Activated B cell treated with CpG ODN at 0.5 μM for 24 hours (primary cell): ENCODE measurements around the gene ASTN2. TPM values are rescaled to one million over a fixed set of nuclear protein-coding genes. Genes with fewer than 3 reads are reported as not detected.

ENCODE experiments used
- ATAC-seq: fragments of 200-7000 bp; cut with Tn5 transposase; one replicate; pipeline ENCODE4 v1.10.0; 2021; ENCODE audit warnings: low read depth, mild to moderate bottlenecking, moderate library complexity
- CTCF ChIA-PET: fragments of 350-600 bp; sonication (Branson Sonifier 250); formaldehyde crosslinking; loops from one replicate; lab custom pipeline; 2021; ENCODE audit warnings: antibody characterized with exemption; lab: Charles Lee
- POLR2A ChIA-PET: fragments of 350-600 bp; sonication (Branson Sonifier 250); formaldehyde crosslinking; loops from one replicate; lab custom pipeline; 2021; ENCODE audit warnings: antibody characterized with exemption; lab: Charles Lee
- DNase-seq: peaks from one replicate; pipeline ENCODE4 v3.0.0; 2022
- H3K27ac Mint-ChIP-seq: one replicate; pipeline ENCODE4 v1.8.0; 2020; ENCODE audit warnings: mixed read lengths
- H3K27me3 Mint-ChIP-seq: one replicate; pipeline ENCODE4 v1.8.0; 2021; ENCODE audit warnings: mixed read lengths
- H3K36me3 Mint-ChIP-seq: one replicate; pipeline ENCODE4 v1.8.0; 2021; ENCODE audit warnings: low read depth, mixed read lengths
- H3K4me1 Mint-ChIP-seq: one replicate; pipeline ENCODE4 v1.8.0; 2021; ENCODE audit warnings: mixed read lengths
- H3K4me3 Mint-ChIP-seq: one replicate; pipeline ENCODE4 v1.8.0; 2020; ENCODE audit warnings: mild to moderate bottlenecking, mixed read lengths
- H3K9me3 Mint-ChIP-seq: one replicate; pipeline ENCODE4 v1.8.0; 2020; ENCODE audit warnings: mixed read lengths
- intact Hi-C: fragments of 100-400 bp; cut with micrococcal nuclease; formaldehyde crosslinking; loops from one replicate; pipeline ENCODE4 v1.15.1; 2024
- total RNA-seq: library from RNA; stranded (reverse); gene quantifications from 2 replicates; pipeline ENCODE4 v1.2.3, GENCODE V29; 2022
- TF ChIP-seq, protein P1 (sequence below): fragments of 200-600 bp; IDR thresholded peaks from one replicate; pipeline ENCODE4 v1.8.0; 2022; ENCODE audit warnings: antibody characterized with exemption, mild to moderate bottlenecking

The ASTN2 gene
- total RNA-seq, 1 donor from 2014 or later: 2.3 TPM

DNA sequence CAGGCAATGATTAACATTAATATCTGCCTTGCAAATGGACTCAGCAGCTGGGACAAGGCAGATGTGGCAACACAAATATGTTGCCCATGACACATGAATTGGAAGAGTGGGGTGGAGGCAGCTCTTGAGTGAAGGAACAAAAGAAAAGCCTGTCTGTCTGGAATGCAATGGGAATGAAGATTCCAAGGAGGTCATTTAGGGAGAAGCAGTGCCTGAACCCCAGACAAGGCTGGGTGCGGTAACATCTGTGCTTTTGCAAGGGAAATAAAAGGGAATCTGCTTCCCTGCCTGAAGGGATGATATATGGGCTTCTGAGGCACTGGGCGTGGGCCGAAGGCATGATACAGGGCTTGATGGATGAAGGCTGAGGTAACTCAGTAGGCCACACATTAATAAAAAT lies 821.9 kb downstream of the ASTN2 start:
- no peak overlapping the region for H3K27ac Mint-ChIP-seq
- TF ChIP-seq, protein P1, sequence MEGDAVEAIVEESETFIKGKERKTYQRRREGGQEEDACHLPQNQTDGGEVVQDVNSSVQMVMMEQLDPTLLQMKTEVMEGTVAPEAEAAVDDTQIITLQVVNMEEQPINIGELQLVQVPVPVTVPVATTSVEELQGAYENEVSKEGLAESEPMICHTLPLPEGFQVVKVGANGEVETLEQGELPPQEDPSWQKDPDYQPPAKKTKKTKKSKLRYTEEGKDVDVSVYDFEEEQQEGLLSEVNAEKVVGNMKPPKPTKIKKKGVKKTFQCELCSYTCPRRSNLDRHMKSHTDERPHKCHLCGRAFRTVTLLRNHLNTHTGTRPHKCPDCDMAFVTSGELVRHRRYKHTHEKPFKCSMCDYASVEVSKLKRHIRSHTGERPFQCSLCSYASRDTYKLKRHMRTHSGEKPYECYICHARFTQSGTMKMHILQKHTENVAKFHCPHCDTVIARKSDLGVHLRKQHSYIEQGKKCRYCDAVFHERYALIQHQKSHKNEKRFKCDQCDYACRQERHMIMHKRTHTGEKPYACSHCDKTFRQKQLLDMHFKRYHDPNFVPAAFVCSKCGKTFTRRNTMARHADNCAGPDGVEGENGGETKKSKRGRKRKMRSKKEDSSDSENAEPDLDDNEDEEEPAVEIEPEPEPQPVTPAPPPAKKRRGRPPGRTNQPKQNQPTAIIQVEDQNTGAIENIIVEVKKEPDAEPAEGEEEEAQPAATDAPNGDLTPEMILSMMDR: no peak
- intact Hi-C loops: no loop called here
- no peaks in the 10 kb centered on the region for H3K27me3 Mint-ChIP-seq
- ATAC-seq (no peak), DNase-seq (no peak)
- H3K36me3 Mint-ChIP-seq: peaks cover 11% of the 10 kb centered on the region
- H3K4me3 Mint-ChIP-seq: no peak overlapping the region
- POLR2A ChIA-PET: no interaction called here
- peaks cover 15% of the 10 kb centered on the region for H3K9me3 Mint-ChIP-seq
- CTCF ChIA-PET: no interaction called here
- no peaks in the 10 kb centered on the region for H3K4me1 Mint-ChIP-seq

DNA sequence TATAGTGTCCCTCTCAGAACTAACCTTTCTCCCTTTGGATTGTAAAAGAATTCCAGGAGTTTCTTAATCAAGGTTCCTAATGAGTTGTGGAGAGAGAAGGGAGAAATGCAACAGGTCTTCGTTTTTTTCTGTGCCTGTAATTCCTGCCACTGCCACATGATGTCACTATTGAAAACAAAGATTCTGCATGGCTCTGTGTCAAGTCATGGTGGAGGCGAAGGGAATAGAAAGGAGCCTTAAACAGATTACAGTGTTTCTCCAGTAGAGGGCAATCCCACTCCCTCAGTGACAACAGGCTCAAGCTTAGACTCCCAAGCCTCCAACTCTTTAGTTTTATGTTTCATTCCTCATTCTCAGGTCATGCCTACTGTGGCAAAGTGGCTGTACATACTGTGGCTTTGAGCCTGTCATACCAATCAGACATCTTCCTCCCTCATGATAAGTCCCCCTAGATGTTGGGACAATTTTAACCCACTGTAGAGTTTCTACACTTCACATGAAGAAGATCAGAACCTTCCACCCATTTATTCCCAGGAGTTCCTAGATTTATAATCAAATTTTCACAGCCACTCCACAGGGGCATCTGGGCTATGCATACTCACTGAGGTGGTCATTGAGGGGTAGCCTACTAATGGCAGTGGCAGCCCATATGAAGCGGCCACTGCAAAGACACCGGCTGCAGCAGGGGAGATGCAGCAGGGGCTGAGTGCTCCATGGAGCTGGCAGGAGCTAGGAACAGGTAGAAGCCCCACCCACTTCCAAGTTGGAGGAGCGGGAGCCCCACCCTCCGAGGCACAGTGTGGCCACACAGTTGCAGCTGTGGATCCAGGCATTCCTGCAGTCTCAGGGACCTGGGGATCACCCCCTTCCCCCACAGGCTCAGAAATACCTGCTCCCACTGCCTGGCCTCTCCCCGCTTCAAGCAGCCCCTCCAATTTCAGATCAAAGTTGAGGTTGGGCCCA lies 825.2 kb downstream of the ASTN2 start:
- CTCF ChIA-PET: no interaction called here

GRCh38 chr9:116587919-116588318 lies 826.9 kb downstream of the ASTN2 start:
- Mint-ChIP-seq H3K36me3 (peaks cover 11% of the 10 kb centered on the region), H3K4me3 (no peak overlapping the region), H3K4me1 (no peaks in the 10 kb centered on the region), H3K27me3 (no peaks in the 10 kb centered on the region), H3K9me3 (peaks cover 15% of the 10 kb centered on the region), H3K27ac (no peak overlapping the region)
- POLR2A ChIA-PET: no interaction called here
- no peak for ATAC-seq
- TF ChIP-seq, protein P1: no peak
- CTCF ChIA-PET: no interaction called here
- intact Hi-C loops: no loop called here
- DNase-seq: no peak

More for the DNA sequence above, 825.2 kb downstream of the ASTN2 start:
- Mint-ChIP-seq H3K27ac (no peak overlapping the region), H3K4me1 (no peaks in the 10 kb centered on the region), H3K27me3 (no peaks in the 10 kb centered on the region), H3K9me3 (peaks cover 15% of the 10 kb centered on the region), H3K4me3 (no peak overlapping the region), H3K36me3 (peaks cover 11% of the 10 kb centered on the region)
- no peak for DNase-seq
- POLR2A ChIA-PET: no interaction called here
- ATAC-seq: no peak
- intact Hi-C loops: no loop called here
- TF ChIP-seq, protein P1: no peak

DNA sequence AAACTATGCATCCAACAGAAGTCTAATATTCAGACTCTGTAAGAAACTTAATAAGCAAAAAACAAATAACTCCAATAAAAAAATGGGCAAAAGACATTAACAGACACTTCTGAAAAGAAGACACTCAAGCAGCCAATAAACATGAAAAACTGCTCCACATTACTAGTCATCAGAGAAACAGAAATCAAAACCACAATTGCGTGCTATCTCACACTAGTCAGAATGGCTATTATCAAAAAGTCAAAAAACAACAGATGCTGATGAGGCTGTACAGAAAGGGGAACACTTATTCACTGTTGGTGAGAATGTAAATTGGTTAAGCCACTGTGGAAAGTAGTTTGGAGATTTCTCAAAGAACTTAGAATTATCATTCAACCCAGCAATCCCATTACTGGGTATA lies 829.0 kb downstream of the ASTN2 start:
- ATAC-seq (no peak), DNase-seq (no peak)
- no peak overlapping the region for H3K27ac Mint-ChIP-seq
- intact Hi-C loops: no loop called here
- H3K27me3 Mint-ChIP-seq: no peaks in the 10 kb centered on the region
- no peaks in the 10 kb centered on the region for H3K4me1 Mint-ChIP-seq
- TF ChIP-seq, protein P1: no peak
- peaks cover 15% of the 10 kb centered on the region for H3K9me3 Mint-ChIP-seq
- H3K4me3 Mint-ChIP-seq: no peak overlapping the region
- ChIA-PET CTCF (no interaction called here), POLR2A (no interaction called here)
- peaks cover 11% of the 10 kb centered on the region for H3K36me3 Mint-ChIP-seq

GRCh38 chr9:116585204-116585603 lies 829.7 kb downstream of the ASTN2 start:
- peaks cover 15% of the 10 kb centered on the region for H3K9me3 Mint-ChIP-seq
- H3K4me1 Mint-ChIP-seq: no peaks in the 10 kb centered on the region
- H3K4me3 Mint-ChIP-seq: no peak overlapping the region
- ATAC-seq (no peak), DNase-seq (no peak)
- ChIA-PET POLR2A (no interaction called here), CTCF (no interaction called here)
- intact Hi-C loops: no loop called here
- peaks cover 11% of the 10 kb centered on the region for H3K36me3 Mint-ChIP-seq
- H3K27ac Mint-ChIP-seq: no peak overlapping the region
- TF ChIP-seq, protein P1: no peak
- no peaks in the 10 kb centered on the region for H3K27me3 Mint-ChIP-seq
